Activated CD4-positive, alpha-beta T cell treated with anti-CD3 and anti-CD28 coated beads, Interleukin-2, amount 50 U/mL, for 16 hours (primary cell): ENCODE data around the gene CD7.

ENCODE experiments used
- DNase-seq: peaks from one replicate; pipeline ENCODE4 v3.0.0-alpha.2; 2020

Gene CD7

DNA sequence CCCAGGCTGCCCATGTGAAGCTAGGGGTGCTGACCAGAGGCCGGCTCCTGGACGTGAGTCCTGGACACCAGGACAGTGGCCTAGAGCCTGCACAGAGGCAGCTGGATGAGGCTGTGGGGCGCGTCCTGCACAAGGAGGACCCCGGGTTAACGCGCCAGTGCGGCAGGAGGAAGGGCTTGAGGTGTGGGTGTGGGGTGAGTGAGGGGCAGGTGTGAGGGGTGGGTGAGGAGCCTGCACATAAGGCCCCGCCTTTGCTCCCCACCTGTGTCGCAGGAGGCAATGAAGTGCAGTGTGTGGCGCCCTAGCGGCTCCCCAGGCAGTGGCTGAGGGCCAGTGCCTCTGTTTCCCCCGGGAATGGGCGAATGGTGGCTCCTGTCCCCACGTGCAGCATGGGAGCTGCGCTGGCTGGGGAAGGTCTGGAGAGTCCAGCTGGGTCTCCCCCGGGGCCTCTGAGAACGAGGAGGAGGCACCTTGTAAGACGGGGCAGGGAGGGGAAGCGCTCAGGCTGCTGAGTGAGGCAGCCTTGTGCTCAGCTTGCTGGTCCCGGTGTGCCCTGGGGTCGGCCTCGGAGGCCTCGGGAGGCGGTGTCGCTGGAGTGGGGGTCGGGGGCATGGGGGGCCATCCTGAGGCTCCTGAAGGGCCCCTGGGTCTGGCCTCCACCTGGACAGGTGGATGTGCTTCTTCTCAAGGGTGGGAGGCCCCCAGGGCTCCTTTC is 3.2 kb downstream of the CD7 start:
- no peak for DNase-seq

DNA sequence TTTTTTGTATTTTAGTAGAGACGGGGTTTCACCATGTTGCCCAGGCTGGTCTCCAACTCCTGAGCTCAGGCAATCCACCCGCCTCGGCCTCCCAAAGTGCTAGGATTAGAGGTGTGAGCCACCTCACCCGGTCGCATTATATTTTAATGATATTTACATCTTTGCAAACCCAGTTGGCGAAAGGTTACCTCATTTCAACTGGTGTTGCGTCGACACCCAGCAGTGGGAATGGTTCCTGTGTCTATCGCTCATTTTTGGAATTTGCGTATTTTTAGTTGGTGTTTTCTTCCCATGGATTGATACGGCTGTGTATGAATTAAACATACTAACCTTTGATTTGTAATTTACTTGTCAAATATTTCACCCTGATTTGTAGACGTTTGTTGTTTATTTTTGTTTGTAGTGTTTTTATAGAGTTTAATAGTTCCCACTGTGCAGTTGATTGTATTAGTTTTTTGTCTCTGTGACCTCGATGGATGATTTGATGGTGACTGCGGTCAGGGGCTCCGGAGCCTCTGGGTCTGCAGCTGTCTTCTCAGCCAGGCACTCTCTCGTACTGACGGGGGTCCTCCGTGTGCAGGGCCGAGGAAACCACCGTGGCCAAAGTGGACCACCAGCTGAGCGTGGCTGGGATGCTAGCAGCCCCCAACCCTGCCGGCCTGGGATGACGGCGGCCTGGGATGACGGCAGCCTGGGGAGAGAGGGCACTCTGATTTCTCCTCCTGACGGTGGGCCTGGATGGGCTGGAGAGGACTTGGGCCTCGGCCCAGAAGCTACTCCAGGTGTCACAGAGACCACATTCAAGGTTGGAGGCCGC is 4.0 kb downstream of the CD7 start:
- DNase-seq = no peak

DNA sequence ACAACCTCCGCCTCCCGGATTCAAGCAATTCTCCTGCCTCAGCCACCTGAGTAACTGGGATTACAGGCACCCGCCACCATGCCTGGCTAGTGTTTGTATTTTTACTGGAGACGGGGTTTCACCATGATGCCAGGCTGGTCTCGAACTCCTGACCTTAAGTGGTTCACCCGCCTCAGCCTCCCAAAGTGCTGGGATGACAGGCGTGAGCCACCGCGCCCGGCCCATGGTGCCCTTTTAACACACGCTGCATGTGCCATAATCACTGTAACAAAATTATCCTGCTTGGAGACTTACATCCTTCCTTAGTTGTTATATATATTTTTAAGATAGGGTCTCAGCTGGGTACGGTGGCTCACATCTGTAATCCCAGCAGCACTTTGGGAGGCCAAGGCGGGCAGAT is 5.4 kb downstream of the CD7 start:
- no peak for DNase-seq

DNA sequence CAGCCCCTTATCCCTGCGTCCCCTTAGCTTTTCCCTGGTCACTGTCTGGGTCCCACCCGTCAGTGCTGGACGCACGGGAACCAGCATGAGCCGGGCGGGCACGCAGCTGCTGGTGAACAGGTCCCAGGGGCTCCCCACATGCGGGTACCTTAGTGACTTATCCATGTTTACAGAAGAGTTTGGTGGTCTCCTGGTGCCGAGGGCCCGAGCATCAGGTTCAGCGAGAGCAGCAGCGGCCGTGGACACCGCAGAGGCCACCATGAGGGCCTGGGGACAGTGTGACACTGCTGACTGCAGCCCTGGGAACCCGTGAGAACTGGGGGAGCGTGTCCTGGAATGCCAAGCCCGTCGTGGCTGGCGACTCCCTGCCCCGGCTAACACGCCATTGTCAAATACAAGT is 6.5 kb downstream of the CD7 start:
- DNase-seq = no peak

DNA sequence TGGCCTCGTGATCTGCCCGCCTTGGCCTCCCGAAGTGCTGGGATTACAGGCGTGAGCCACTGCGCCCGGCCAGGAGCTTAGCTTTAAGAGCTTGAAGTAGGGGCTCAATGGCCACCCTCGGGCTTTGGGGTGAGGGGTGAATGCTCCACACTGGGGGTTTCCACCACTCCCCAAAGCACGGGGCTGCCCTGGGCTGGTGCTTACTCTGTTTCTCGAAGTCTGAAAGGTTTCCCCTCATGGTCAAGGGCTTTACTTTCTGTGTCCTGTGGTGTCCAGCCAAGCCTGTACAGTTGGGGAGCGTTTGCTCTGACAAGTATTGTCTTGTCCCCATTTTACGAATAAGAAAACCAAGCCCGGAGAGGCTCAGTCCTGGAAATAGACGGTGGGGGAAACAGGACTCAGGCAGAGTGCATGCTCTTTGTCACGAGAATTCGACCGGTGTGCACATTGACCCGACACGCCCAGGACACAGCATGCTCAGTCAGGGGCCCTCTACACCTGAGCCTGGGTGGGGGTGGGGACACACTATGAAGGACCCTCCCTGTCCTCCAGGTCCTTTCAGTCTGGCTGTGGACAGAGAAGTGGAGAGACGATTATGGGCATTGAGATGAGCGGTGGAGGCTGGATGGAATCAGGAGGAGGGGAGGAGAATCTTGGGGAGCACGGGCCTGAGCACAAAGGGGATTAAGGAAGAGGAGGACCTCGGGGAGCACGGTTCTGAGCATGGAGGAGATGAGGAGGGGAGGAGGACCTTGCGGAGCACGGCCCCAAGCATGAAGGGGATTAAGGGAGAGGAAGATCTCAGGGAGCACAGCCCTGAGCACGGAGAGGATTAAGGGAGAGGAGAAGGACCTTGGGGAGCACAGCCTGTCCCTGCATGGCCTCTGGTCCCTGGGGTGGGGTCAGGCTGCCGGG is 7.5 kb downstream of the CD7 start:
- DNase-seq = no peak

DNA sequence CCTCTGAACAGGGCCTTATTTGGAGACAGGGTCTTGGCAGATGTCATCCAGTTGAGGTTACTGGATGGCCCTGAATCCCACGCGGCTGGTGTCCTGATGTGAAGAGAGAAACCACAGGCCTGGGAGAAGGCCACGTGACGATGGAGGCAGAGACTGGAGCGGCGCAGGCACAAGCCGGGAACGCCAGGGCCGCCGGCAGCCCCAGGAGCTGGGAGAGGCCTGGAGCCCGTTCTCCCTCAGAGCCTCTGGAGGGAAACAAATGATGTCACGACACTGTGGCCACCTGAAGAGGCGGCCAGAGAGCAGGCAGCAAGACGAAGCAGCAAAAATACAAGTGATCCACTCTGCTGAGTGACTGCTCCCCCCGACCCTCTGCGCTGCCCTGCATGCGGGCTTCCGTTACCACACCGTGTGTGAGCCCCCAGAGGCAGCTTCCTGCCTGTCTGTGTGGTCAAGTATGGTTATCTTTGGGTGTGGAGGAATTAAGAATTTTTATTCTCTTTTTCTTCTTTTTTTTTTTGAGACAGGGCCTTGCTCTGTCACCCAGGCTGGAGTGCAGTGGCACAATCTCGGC is 11.6 kb downstream of the CD7 start:
- no peak for DNase-seq

DNA sequence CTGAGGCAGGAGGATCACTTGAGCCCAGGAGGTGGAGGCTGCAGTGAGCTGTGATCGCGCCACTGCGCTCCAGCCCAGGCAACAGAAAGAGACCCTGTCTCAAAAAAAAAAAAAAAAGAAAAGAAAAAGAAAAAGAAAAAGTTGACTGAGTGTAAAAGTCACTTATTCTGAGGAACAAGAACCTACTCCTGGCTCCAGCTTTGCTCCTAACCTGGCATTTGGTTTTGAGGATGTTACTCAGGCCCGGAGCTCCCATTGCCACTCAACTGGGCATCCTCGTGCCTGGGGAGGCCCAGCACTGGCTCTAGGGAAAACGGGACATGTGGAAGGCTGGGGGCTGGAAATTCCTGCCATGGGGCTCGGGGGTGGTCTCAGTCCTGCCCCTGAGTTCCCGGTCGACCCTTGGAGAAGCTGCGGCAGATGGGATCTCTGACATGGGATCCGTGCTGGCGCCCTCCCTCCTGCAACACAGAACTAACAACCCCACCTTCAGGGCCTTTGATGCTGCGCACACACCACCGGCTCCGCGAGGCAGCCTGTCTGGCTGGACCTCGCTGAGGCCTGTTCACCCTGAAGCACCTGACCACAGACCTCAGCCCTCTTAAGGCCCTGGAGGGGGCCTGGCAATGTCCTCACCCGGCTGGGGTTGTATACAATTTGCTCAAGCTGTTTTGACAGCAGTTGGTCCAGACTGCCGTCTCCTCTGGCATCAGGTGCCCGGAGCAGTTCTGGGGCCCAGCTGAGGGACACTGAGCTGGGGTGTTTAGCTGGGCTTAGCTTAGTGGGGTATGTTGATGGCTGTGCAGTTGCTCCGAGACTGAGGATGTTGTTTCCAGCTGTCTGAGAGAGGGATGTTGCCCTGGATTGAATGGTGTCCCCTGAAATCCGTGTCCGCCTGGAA is 12.3 kb downstream of the CD7 start:
- no peak for DNase-seq

DNA sequence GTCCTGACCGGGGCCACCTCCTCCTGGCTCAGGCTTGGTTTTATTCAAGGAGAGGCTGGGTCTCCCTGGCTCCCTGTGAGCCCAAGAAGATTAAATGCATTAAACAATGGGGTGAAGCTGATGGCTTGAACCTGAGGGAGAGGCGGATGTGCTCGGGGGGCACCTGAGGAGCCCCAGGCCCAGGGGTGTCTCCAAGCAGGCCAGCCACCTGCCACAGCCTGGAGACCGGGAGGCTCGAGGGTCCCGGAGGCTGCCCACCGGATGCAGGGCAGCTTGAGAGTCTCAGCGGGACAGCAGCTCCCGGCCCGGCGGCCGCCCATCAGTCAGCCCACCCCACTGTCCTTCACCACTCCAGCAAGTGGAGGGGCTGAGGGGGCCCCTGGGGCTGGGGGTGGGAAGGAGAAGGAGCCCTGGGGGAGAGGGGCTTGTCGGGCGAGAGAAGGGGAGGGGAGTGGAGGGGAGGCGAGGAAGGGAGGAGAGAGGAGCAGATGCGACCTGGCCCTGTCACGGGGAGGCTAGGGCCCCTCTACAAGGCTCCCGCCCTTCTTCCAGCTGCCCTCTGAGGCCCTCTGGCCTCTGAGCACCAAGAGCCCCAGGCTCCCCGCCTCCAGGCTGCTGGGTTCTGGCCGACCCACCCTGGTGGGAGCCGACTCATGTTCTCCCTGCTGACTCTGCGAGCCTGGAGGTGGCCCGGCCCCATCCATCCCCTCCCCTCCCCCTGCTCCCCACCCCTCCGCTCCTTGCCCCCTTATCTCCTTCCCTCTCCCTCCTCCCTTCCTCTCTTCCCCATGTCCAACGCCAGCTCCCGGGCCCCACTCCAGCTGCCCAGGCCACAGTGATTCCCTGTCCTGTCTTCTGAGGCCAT is 13.2 kb downstream of the CD7 start:
- no peak for DNase-seq

DNA sequence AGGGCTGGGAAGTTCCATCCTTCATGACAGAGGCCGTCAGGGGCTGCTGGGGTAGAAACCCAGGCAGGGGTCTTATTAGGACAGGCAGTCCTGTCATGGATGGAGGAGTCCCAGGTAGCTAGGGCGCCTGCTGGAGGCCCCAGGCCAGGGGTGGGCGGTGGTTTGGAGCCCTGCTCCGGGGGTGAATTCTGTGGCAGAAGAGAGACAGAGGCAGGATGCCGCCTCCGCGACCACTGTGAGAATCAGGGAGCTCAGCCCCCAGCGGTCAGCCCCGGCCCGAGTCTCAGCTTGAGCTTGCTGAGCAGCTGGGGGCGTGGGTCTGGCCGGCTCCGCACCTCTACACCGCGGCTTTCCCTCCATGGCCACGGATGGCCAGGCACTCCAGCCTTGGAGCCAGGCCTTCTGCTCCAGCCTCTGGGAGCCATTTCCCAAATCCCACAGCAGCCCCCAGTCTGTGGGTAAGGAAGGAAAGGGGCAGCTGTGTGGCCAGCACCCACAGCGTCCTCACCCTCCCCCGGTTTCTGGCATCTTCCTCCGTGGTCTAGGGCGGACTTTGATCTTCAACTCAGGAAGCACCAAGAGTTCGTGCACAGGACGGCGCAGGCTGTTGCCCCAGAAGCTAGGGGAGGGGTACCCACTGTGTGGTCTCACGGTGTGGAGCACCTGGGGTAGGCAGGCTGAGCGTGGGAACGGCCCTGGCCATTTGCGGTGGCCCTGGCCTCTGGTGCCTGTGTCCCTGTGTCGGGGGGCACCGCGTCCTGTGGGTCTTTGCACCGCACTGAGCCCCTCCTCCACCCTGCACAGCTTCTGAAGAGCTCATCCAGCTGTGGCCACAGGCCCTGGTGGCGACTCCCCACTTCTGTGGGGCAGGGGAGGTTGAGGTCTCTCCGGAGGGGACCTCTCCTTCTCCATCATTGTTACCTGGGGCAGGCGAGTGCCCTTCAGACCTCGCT is 14.1 kb downstream of the CD7 start:
- DNase-seq = no peak

DNA sequence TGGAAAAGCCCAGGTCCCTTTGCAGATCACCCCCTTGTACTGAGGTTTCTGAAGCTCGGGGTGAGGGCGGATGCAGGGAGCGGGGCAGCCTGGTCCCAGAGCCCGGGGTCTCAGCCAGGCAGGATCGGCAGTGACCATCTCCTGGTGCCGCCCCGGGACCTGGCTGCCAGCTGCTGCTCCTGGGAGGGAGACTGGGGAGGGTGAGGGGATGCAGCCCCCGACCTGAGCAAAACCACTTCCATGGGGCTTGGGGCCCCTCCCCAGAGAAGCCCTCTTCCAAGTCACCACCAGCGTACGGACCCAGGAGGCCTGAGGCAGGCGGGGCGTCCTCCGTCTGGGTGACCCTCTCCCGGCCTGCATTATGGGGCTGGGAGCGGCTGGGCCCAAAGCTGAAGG is 14.8 kb downstream of the CD7 start:
- no peak for DNase-seq

DNA sequence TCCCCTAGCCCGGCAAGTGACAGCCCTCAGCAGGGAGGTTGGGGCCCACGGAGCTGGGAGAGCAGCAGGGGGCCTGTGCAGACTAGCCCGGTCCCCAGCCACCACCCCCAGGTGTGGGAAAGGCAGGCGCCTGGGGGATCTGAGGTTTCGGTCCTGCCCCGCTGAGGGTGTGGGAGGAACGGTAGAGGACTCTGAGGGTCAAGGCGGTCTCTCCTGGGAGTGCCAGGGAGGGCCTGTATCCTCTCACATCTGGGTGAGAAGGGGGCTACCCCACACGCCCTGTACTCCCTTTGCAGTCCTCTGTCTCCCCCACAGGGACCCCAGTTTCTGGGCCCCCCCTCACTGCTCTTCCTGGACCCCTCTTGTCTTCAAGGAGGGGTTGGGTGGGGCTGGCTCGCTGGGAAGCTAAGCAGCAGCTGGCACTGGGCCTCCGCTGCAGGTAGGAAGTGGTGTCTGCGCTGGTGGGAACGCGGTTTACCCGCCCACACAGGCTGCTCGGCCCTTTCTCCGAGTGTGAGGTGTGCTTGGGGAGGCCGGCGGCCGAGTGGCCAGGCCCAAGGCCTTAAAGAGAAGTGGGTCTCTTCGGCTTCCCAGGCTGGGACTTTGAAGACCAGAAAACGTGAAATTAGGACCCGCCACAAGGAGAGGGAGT is 15.4 kb downstream of the CD7 start:
- DNase-seq = peak; percentile 69

DNA sequence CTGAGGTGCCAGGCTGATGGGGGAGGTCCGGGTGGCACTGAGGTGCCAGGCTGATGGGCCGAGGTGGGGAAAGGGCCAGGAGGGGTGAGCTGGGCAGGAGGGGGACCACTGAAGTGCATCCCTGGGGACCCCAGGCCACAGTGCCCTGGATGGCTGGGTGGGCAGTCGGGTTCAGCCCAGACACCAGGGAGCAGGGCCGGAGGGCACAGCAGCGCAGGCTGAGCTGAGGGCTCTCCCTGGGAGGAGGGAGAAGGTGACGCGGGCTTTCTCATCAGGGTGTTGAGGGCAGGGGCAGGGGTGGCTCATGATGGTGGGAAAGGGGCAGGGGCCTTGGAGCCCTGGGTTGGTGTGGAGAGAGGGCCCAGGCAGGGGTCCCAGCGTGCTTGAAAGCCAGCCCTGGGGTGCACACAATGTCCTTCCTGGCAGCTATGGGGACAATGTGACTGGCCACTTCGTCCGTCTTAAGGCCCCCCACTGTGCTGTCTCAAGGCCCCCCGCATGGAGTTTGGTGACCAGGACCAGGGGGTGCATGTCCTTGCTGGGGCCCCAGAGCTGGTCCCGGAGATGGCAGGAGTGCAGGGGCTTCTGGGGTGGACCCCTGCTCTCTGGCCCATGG is 16.0 kb downstream of the CD7 start:
- DNase-seq = no peak

DNA sequence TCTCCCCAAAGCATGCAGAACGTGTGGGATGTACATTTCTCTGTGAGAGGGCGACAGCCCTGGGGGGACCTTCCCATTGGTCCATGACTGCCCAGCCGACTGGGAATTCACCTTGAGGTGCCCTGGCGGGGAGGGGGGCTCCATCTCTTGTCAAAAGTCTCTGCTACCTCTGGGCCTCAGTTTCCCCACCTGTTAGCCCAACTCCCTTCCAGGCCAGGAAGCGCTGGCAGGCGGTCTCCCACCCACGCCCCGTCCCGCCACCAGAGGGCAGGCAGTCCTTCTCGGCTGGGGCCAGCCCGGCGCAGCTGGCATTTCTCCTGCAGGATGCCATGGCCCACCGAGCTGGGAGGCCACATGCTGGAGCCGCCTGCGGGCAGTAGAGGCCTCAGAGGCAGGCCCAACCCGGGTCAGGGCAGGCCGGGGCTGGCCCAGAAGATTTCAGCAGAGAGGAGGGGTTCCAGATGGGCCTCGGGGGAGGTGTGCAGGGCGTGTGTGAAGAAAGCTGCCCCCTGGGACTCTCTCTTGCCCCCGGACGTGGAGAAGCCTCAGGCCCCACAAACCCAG is 16.6 kb downstream of the CD7 start:
- DNase-seq = peak; percentile 65

DNA sequence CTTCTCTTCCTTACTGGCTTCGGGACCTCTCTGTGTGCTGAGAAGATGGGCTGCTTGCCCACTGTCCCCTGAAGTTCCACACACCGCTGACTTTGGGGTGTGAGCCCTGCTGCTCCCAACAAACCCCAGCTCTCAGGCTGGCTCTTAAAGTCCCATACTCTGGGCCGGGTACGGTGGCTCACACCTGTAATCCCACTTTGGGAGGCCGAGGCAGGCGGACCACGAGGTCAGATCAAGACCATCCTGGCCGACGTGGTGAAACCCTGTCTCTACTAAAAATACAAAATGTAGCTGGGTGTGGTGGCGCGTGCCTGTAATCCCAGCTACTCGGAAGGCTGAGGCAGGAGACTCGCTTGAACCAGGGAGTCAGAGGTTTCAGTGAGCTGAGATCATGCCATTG is 17.2 kb downstream of the CD7 start:
- no peak for DNase-seq

DNA sequence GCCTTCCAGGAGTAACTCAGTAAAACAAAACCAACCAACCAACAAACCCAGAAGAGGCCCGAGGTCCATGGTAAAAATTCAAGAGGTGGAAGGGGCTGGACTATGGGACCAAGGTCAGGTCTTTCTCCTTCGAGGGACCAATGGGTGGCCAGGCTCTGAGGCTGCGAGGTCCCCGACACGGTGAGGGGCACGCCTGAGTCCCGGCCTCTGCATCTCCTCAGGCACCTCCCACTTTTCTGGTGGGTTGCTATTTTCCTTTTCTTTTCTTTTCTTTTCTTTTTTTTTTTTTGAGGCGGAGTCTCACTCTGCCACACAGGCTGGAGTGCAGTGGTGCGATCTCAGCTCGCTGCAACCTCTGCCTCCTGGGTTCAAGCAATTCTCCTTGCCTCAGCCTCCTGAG is 18.0 kb downstream of the CD7 start:
- DNase-seq = no peak

DNA sequence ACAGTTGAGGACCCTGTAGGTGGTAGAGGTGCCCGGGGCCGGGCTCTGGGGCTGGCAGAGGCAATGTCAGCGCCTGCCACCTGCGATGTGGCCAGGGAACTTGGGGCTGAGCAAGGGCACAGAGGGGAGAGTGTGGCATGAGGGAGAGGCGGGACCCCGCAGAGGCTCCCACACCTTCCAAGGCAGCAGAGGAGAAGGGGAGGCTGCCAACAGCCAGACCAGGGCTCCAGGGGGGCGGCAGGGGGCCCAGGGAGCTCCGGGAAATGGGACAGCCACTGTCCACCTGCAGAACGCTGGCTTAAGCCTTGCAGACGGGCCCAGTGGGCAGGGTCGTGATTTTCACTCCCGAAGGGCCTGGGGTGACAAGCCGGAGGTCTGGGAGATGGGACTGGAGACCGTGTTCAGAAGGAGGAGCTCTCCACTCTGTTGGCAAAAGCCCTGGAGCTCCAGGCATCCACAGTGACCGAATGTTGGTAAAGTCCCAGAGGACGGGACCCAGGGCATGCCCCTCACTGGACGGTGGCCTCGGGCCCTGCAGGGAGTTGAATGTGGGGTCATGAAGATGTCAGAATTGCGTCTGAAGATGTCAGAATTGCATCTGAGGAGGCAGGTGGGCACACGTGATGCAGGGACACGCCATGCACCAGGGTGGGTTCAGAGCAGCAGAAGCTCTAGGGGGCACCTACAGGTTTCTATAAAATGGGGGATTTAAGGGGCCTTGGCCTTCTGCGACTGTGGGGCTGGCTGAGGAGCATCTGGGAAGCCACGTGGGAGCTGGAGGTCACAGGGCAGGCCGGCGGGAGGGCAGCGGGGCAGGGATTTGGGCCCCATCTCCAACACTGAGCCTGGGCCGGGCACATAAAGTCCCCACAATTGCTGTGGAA is 18.6 kb downstream of the CD7 start:
- no peak for DNase-seq
